ENCODE data around the gene VPS37B.
"Not testable (repeated sequence)": the region's sequence is repeated elsewhere in the genome, so short reads cannot be mapped to it uniquely, and the experiment has no call there.

Gene VPS37B

DNA sequence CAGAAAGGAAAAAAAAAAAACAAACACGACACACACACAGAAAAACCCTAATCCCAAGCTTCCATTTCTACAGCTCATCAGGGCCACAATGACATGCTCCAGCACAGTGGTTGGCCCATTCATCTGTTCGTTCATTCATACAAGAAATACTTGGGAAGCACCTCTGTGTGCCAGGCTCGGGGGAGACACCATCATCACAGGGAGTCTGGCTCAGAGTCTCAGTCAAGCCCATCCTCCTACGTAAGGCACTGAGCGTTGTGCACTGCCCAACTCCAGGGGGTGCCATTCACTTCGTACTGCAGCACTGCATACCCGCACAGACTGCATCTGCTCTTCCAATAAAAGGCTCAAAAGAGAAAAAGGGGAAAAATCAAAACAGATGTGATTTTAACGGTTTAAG is 15.3 kb downstream of the VPS37B start:
- DNase-seq, result peak; percentile 42

DNA sequence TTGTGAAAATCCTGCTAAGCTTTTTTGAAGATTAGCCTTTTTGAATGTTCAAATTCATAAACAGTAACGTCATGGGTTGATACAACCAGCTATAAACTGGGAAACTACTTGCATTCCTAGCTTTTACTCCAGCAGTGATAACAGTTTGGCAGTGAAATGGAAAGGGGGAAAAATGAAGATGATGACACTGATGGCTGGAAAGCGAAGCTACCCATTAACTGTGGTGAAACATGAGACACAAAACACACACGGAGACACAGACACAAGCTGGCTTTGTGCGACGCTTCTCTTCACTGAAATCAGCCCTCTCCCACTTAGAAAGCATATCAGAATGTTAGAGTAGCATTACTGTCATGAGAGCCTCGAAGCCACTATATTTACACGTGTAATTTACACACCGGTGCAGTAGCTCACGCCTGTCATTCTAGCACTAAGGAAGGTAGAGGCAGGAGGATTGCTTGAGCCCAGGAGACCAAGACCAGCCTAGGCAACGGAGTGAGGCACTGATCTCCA is 15.7 kb downstream of the VPS37B start:
- no peak for DNase-seq

DNA sequence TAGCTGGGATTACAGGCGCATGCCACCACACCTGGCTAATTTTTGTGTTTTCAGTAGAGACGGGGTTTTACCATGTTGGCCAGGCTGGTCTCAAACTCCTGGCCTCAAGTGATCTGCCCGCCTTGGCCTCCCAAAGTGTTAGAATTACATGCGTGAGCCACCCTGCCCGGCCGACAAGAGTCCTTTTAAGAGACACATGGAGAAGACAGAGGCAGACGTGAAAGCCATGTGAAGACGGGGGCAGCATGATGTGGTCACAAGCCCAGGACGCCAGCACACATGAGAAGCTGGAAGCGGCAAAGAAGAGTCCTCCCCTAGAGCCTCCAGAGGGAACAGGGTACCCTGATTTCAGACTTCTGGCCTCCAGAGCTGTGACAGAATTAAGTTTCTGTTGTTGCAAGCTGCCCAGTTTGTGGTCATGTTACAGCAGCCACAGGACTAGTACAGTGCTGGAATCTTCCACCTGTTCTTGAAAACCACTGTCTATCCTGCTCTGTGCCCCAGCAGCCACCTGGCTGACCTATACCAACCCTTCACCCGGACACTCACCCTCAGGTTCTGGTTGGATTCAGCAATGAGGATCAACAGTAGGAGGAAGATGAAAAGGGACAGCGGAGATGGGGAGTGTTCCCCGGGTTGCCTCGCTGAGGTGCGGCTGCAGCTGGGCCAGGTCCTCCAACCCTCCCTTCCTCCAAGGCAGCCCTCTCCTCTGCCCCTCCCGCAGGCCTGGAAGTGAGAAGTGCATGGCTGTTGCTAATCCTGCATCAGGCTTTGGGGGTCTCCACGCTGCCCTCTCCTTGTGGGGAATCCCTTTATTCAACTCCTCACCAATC is 16.9 kb downstream of the VPS37B start:
- DNase-seq, result no peak

DNA sequence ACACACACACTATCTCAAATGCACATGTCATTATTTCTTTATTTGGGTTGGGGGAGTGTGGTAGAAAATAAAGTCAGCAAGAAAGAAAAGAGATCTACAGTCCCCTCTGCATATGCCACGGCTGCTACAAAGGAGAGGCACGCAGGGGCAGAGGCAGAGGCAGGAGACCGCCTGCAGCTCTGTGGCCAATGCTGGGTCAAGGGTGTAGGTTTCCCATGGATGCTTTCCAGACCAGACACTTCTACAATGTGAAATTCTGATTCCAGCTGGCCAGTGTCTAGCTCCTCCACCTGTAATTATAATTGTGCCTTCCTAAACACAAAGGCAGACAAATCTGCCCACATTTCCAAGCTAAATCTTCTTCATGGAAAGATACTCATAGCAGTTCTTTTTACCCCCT is 19.2 kb downstream of the VPS37B start:
- no peak for DNase-seq

DNA sequence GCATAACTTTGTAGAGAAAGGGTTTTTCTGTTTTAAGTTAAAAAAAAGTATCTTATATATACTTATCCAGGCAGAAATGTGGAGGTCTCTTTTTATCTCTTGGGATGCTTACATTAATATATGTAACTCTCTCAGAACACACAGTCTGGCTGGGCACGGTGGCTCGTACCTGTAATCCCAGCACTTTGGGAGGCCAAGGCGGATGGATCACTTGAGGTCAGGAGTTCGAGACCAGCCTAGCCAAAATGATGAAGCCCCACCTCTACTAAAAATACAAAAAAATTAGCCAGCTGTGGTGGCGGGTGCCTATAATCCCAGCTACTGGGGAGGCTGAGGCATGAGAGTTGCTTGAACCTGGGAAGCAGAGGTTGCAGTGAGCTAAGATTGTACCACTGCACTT is 19.6 kb downstream of the VPS37B start:
- DNase-seq, result not testable (repeated sequence)

DNA sequence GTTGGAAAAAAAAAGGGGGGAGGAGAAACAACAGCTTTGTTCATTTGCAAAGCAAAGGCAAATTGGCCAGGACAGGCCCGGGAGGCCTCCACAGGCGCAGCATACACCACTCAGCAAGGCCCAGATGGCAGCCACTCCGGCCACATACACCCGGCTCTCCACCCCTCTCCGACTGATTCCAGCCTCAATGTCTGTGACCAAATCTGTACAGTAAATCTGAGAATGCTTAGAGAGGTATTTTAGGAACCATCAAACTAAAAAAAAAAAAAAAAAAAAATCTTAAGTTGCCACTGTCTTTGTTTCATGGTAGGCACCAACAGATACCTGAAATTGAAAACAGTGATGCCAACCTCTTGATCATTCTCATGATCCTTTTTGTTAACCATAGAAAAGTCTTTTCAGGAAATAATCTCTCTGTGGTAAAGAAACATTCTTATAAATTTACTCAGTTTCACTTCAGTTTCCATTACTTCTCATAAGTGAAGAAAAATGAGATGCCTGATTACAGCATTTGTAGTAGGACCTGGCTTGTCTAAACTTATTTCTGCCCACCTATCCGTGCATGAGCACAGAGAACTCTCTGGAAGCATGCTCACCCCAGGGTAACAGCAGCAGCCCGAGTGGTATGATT is 20.2 kb downstream of the VPS37B start:
- DNase-seq, result peak; percentile 30

DNA sequence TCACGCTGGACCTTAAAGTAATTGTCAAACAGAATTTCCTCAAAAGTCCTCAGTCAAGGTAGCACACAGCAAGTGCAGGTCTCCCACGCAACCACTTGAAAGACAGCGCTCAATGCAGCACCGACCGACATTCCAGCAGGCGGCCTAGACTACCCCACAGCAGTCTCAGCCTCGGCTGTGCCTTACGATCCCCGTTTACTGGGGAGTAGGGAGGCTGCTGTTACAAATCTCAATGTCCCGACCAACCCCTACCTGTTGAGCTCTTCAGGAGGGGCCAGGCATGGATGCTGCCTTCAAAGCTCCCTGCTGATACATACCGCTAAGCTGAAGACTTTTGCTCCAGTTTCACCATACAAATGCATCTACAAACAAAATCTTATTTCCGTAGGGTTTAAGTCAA is 21.8 kb downstream of the VPS37B start:
- no peak for DNase-seq

DNA sequence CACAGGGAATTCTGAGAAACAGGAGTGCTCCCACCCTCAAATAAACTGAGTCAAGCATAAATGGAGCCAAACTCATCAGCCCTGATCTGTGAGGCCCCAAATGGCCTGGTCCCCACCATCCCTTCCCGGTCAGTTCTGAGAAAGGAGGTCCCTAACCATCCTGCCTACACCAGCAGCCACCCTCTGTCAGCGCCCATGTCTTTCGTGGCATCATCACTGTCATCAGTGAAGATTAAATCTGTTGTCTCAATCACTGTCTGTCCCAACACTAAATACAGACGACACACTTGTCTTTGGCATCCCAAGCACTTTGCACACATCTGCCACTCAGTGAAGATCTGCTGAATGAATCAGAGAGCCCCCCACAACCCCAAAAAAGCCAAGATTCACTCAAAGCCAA is 22.4 kb downstream of the VPS37B start:
- DNase-seq, result no peak

DNA sequence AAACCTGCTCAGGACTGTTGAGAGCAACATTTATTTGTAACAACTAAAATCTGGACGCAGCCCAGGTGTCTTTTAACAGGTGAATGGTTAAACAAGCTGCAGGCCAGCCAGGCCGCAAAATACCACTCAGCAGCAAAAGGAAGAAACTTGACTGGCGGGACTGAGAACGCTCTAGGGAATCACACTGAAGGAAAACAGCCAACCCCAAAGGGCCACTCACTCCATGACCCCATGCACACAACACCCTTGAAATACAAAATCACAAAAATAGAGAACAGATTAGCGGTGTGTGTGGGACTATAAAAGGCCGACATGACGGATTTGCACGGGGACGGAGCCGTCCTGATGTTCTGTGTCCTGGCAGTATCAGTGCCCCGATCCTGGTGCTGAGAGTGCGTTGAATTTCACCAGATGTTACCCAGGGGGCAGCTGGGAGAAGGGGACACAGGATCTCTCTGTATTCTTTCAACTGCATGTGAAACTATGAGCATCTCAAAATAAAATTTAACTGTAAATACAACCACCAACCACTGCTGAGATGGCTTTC is 23.0 kb downstream of the VPS37B start:
- DNase-seq, result no peak

DNA sequence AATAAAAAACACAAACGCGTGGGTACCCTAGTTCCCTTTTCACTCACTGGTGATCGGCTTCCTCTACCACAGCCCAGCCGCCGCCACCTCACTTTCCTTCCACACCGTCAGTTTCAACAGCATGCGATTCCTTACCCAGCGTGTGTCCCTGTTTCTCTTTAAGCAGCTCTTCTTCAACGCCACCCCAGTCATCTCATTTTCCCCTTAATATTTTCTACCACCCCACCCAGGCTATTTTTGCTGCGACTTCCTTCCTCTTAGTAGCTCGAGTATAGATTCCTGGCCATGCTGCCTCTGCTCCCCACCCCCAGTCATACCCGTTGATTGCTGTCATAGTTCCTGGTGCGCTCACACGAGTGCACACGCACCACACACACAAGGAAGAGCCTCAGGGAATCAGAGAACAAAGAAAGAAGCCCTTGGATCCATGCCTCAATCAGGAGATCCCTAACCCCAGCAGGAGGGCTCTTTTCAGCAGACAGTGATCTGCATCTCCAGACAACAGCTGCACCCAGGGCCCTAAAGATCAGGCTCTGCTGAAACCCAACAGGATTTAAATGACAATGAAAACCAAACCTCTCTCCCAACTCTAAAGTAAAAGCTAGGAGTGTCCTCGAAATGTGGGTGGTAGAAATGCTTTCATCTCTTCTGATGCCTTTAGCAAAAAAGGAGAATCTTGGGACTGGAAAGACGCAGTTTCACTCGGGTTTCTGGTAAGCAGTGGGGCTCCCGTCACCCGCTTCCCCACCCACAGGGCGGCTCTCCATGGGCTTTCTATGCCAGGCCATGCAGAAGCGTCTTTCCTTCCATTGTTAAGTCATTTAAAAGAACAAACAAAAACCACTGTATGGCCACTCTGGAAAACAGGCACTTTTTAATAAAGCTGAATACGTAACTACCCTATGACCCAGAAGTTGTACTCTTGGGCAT is 23.8 kb downstream of the VPS37B start:
- peak; percentile 86 for DNase-seq

DNA sequence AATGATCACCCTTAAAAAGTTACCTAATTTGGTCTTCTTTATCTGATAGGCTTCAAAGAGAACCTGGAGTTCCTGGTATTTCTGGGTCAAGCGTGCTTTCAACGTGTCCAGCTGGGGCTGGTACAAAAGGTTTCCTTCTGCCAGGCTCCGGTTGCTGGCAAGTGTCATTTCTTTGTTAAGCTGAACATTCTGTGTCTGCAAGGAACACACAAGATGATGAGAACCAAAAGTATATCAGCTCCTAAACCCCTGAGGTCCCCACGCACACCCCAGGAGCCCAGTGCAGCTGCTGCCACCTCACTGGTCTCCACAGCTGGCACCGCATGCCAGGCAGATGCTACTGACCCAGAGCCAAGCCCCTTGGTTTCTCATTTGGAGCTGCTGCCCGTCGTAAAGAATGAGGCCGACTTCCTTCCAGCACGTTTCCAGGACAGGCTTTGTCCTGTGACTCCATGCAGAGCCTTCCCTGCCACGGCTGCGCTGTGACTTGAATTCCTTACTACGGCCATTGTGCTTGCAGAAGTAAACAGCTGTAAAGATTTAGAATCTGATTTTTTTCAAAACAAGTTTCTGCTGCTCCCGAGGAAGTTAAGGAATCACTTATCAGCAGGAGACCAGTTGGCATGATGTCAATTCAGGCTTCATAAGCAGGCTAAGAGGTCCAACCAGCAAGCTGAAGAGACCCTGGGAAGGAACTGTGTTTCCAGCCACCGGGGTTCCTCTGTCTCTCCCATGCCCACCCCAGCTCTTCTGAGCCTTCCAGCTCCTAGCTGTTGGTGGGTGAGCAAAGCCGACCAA is 24.9 kb downstream of the VPS37B start:
- peak; percentile 17 for DNase-seq

DNA sequence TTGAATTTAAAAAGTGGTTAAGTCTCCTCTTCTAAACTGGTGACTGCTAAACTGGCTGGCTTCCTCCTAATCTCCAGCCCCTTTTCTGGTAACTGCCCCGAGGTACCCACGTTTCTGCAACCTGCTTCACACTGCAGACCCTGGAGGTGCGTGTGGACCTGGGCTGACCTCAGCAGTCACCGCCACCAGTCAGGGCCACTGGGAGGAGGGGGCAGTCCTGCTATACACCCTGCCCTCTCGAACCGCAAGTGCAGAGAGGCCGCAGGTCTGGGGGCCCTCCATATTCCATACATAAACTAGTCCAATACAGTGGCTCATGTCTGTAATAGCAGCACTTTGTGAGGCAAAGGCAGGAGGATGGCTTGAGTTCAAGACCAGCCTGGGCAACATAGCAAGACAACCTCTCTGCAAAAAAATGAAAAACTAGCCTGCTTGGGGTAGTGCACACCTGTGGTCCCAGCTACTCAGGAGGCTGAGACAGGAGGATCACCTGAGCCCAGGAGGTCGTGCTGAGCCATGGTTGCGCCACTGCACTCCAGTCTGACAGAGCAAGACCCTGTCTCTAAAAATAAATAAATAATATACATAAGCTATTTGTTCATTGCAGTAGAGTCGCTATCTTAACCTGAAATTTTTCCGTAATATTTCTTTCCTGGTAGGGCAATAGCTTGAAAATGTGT is 25.6 kb downstream of the VPS37B start:
- DNase-seq, result no peak

DNA sequence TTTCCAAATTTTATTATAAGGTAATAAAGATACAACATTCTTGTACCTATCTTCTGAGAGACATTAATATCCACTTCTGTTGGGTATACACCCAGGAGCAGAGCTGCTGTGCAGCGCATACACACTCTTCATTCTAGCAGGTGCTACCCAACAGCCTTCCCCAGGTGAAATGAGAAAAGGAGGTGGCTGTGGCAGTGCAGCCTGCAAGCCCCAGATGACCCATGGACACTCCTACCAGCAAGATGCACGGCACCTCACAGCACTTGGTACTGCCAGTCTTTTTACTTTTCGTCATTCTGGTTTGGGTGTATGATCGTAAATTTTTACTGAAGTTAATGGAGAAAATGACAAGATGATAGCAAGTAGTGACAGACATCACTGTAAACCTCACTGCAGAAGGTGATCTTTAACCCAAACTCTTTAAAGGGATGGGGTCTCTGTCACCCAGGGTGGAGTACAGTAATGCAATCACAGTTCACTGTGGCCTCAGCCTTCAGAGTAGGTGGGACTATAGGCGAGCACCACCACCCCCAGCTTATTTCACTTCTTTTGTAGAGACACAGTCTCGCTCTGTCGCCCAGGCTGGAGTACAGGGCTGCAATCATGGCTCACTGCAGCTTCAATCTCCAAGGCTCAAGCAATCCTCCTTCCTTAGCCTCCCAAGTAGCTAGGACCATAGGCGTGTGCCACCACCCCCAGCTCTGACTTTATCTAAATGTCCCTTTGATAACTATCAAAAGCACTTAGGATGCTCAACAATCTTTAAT is 26.5 kb downstream of the VPS37B start:
- DNase-seq, result no peak

DNA sequence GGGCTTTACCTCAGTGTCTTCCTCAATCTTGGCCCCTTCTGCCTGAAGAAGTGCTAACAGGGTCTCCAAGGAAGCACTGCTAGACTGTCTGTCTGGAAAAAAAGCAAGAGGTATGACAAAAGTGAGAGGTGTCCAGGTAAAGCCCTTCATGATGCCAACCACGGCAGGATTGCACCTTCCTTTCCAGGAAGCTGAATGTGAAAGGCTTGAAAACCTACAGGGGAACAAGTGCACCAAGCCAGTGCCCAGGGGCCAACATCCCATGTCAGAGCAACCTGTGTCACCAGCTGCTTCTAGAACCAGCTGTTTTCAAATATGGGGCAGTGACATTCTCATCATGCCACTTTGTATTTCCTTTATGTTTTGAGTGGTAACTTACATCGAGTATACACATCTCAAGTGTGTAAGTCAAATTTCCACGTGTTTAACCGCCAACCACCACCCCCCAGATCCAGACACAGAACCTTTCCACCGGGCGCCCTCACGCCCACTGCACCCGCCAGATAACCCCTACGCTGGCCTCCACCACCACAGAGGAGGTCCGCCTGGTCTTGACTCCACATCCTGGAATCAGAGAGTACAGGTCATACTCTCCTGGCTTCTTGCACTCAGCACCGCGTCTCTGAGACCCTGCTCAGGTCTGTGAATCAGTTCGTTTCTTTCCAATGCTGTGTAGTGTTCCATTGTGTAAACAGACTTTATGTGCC is 27.3 kb downstream of the VPS37B start:
- no peak for DNase-seq

DNA sequence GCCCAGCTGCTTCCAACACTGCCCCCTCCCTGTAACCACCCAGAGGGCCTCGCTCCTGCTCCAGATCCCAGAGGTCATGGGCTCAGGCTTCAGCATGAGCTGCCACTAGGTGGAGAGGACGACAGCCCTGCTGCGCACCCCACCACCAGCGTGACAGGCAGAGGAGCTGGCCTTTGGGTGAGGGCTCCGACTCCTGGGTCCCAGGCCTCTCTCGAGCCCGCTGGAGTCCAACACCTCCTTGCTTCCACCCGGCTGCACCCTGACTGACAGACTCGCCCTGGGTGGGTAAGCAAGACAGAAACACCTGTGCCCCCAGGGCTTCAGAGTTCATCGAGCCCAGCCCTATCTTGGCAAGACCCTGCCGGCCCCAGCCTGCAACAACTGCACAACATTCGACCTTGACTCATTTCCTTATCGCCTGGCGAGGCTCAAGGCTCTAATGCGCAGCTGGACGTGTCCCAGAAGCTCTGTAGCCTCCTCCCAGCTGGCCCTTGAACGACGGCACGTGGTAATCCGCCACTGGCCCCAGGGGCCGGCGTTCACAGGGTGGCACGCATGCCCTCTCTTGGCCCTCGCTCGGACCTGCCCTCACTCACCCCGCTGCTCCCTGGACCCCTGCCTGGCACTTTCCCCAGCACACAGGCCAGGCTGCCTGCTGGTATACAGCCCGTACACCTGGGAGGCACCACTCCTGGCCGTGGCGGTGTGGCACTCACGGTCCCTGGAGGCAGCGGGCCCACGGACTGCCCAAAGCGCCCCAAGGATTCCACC is 28.0 kb downstream of the VPS37B start:
- no peak for DNase-seq

DNA sequence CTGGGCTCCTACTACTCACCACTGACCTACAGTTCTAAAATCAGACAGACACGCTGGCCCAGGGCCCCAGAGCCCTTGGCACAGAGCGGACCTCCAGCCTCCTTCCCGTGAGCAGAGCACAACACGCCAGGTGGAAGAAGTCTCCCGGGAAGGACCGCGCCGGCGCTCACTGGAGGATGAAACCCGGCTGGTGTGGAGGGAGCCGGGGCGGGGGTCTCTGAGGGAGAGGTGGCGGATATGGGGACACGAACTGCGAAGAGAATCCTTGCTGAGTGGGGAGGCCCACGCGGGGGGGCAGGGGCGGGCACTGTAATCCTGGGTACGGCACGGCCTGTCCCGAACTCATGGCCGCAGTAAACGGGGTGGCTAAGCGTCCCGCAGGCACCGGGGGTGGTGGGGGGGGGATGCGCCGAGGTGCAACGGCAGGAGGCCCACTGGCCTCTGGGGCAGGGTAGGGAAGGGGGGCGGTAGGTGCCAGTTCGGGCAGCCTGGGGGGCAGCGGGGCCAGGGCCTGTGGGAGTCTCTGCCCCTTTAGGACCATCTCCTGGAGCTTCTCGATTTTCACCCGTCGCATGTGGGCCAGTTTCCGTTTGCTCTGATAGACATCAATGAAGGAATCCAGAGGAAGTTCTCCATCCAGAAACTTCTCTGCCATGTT is 28.8 kb downstream of the VPS37B start:
- DNase-seq, result no peak

DNA sequence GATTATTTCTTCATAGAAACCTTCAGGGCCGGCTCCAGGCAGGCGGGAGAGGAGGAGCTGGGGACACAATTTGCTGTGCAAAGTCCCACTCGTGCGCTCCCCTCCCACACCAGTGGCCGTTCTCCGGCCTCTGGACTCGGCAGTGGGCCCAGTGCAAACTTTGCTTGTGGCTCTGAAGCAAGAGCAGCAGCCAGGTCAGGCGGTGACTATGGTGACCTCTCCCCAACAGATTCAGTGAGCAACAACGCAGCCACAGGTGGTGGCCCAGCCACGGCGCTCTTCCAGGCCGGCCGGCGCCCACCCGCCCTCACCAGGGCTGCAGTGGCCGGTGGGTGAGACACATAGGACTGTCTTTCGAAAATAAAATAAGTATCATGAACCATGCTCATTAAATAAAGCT is 29.5 kb downstream of the VPS37B start:
- no peak for DNase-seq
